ENCODE measurements around the gene EFS.
"Not testable (repeated sequence)": the region's sequence is repeated elsewhere in the genome, so short reads cannot be mapped to it uniquely, and the experiment has no call there.

EFS gene

GRCh38 chr14:23365036-23365731 is at the start of gene EFS:
EFS (minus strand) TSS chr14:23365172; CDS start chr14:23365025, 147 bp downstream.
- no peak for DNase-seq

GRCh38 chr14:23414254-23414653 is 49.3 kb upstream of the EFS start:
- no peak for DNase-seq

GRCh38 chr14:23413681-23414080 is 48.7 kb upstream of the EFS start:
- DNase-seq: no peak

- no peak for DNase-seq
These were observed 46.9 kb upstream of the EFS start for GRCh38 chr14:23411563-23412525.

GRCh38 chr14:23409966-23410635 is 45.1 kb upstream of the EFS start:
- DNase-seq: no peak

- no peak for DNase-seq
These were observed 44.5 kb upstream of the EFS start for GRCh38 chr14:23409475-23409874.

GRCh38 chr14:23408307-23408630 is 43.3 kb upstream of the EFS start:
- no peak for DNase-seq

GRCh38 chr14:23407516-23408306 is 42.7 kb upstream of the EFS start, which contains the start of gene MYH6:
MYH6 (minus strand) TSS chr14:23408273; CDS start chr14:23407223, 1,050 bp downstream.
- no peak for DNase-seq

- no peak for DNase-seq
These were observed 41.9 kb upstream of the EFS start for GRCh38 chr14:23406725-23407355.

- no peak for DNase-seq
These were observed 41.3 kb upstream of the EFS start for GRCh38 chr14:23406244-23406643.

GRCh38 chr14:23405516-23406025 is 40.6 kb upstream of the EFS start:
- DNase-seq: no peak

GRCh38 chr14:23405096-23405495 is 40.1 kb upstream of the EFS start:
- no peak for DNase-seq

- no peak for DNase-seq
These were observed 39.4 kb upstream of the EFS start for GRCh38 chr14:23404331-23404900.

- no peak for DNase-seq
These were observed 38.9 kb upstream of the EFS start for GRCh38 chr14:23403908-23404307.

GRCh38 chr14:23403139-23403438 is 38.1 kb upstream of the EFS start:
- no peak for DNase-seq

- no peak for DNase-seq
These were observed 37.5 kb upstream of the EFS start for GRCh38 chr14:23402296-23403138.

- no peak for DNase-seq
These were observed 36.3 kb upstream of the EFS start for GRCh38 chr14:23401291-23401690.

GRCh38 chr14:23400496-23401149 is 35.7 kb upstream of the EFS start:
- DNase-seq: not testable (repeated sequence)

- DNase-seq: no peak
These were observed 34.6 kb upstream of the EFS start for GRCh38 chr14:23399591-23399990.

GRCh38 chr14:23399136-23399535 is 34.2 kb upstream of the EFS start:
- DNase-seq: no peak
